A673 (cell line): ENCODE measurements around the gene MMP28.

ENCODE experiments used
- EZH2 ChIP-seq: fragments of 200-600 bp; sonication (generic); IDR thresholded peaks from 2 replicates; pipeline ENCODE4 v1.6.1; 2017; ENCODE audit warnings: borderline replicate concordance, low read depth, mild to moderate bottlenecking, mixed read lengths, antibody characterized with exemption, low read length; ENCODE audit not compliant: poor library complexity, severe bottlenecking
- TF ChIP-seq, protein P1 (sequence below): fragments of 300-800, 200-600 bp; sonication (generic); conservative IDR thresholded peaks from 2 replicates; pipeline ENCODE4 v1.5.1; 2017; ENCODE audit warnings: low read depth, mild to moderate bottlenecking, antibody characterized with exemption, low read length, moderate library complexity, mixed read lengths

DNA sequence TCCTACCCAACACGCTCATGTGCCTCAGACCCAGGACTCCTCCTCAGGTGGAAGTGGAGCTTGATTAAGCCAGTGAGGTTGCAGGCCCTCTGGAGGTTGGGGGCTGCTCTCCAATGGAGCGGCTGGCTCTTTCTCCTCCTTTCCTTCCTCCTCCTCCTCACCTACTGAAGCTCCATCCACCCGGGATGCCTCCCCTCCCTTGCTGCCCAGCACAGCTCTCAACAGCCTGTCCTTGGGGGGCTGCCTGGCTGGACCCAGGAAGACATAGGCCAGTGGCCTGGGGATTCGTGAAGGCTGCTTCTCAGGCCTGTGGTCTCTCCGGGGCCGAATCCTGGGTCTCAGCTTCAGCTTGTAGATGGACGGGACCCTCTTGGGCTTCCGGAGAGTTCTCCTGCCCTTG lies 50.6 kb downstream of the MMP28 start:
- TF ChIP-seq, protein P1, sequence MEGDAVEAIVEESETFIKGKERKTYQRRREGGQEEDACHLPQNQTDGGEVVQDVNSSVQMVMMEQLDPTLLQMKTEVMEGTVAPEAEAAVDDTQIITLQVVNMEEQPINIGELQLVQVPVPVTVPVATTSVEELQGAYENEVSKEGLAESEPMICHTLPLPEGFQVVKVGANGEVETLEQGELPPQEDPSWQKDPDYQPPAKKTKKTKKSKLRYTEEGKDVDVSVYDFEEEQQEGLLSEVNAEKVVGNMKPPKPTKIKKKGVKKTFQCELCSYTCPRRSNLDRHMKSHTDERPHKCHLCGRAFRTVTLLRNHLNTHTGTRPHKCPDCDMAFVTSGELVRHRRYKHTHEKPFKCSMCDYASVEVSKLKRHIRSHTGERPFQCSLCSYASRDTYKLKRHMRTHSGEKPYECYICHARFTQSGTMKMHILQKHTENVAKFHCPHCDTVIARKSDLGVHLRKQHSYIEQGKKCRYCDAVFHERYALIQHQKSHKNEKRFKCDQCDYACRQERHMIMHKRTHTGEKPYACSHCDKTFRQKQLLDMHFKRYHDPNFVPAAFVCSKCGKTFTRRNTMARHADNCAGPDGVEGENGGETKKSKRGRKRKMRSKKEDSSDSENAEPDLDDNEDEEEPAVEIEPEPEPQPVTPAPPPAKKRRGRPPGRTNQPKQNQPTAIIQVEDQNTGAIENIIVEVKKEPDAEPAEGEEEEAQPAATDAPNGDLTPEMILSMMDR = no peak
- no peak for TF ChIP-seq EZH2
